CD1c-positive myeloid dendritic cell (primary cell): ENCODE results near the gene STYK1.
A peak's percentile ranks its signal among the peaks of the same experiment; 100 is the strongest.
"Not testable (repeated sequence)": the region's sequence is repeated elsewhere in the genome, so short reads cannot be mapped to it uniquely, and the experiment has no call there.

Experiments used
- DNase-seq: peaks from one replicate; pipeline ENCODE4 v3.0.0-alpha.2; 2016; ENCODE audit errors: extremely low spot score

The STYK1 gene

DNA sequence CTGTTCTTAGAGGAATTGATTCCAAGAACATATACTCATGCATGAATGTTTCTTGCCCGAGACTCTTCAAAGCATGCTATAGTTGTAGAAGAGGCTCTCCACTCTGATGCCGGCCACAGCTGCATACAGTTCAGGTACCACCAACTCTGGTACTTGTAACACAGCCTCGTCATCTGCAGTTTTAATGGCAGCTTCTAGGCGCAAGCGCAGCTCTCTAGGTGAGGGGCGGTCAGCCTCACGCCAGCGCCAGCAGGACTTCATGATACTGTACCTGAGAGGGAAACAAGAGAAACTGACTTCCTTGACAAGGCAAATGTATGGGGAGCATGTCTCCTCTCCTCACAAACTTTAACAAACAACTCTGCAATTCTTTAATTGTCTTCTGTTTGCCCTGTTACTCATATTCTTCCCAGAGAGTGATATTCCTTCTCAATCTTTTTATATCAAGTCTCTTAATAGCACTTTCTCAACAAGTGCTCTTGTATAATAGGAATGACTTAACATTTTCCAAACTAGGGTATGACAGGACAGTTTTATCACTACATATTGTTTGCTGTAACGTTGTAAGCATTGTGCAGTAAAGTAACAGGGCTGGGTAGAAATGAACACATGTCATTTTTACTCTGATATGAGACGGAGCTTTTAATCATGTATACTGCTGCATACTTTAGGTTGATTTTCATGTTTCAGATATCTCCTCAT, 53.6 kb downstream of the STYK1 start:
- no peak for DNase-seq

DNA sequence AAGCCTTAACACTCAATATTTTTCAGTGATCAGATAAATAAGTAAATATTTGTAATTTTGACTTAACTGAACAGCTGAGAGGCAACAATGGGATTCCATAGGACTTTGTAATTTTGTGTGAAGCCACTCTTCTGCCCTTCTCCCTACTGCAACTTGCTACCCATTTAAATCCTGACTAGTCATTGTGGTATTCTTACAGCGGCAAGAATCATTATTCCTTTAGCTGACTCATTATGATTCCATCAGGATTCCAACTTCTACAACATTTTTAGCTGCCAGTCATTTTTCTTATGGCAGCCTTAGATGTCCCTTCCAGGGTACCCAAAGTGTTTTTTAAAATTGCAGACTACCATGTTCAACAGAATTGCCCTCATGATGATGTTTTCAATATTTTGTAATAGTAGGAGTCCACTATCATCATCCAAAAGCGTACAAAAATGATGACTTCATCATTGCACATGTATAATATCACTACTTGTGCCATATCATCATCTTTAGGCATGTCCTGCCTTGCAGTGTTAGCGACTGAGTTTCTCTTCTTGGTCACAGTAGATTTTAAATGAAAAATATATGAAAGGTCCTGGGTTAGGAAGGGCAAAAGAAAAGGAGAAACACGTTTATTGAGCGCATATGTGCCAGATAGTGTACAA, 55.4 kb downstream of the STYK1 start:
- no peak for DNase-seq

DNA sequence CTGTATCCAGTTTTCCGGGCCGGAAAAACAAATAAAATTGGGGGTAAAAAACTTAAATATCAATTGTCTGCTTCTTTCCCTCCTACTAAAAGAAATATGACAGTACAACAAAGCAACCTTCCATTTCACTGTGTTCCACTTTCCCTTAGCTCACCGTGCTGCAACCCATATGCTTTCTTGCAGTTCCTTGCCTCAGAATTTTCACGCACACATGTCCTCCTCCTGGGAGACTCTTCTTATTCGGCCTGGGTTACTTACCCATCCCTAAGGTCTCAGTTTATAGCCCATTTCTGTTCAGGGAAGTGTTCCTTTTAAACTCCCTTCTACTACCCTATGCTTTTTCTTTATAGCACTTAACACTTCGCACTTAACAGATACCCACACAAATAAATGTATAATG, 56.0 kb downstream of the STYK1 start:
- DNase-seq, result no peak

GRCh38 chr12:10615532-10615931, 58.3 kb downstream of the STYK1 start:
- DNase-seq, result peak; percentile 15

DNA sequence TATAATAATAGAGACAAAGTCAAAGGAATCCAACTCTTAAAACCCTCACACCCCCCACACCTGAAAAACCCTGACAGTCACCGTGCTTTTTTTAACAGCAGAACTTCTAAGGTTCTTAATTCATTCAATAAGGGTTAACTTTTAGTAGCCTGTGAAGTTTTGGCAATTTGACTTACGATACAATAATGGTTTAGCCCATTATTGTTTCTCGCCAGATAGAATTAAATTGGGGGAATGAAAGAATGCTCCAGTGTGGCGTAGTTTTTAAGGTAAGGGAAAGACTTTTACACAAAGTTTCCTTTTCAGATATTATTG, 59.8 kb downstream of the STYK1 start:
- DNase-seq, result no peak

GRCh38 chr12:10613349-10614055, 60.4 kb downstream of the STYK1 start, which contains the start of gene MAGOHB:
Gene MAGOHB, minus strand, starts transcription at chr12:10613609. Its CDS starts 77 bp downstream, at chr12:10613532.
- peak; percentile 99 for DNase-seq

- no peak for DNase-seq
Measured at GRCh38 chr12:10612984-10613348, 60.9 kb downstream of the STYK1 start.

- no peak for DNase-seq
Measured at GRCh38 chr12:10612110-10612509, 61.7 kb downstream of the STYK1 start.

DNA sequence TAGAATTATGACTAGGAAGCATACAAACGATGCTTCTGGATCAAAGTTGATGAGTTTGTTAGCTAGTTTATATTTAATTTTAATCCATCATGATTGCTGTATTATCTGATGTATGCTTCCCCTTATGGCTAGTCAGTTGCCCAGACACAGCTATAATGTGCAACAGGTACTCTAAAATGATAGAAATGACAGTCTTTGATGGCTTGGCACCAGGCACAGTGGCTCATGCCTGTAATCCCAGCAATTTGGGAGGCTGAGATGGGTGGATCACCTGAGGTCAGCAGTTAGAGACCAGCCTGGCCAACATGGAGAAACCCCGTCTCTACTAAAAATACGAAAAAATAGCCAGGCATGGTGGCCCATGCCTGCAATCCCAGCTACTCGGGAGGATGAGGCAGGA, 62.6 kb downstream of the STYK1 start:
- not testable (repeated sequence) for DNase-seq

DNA sequence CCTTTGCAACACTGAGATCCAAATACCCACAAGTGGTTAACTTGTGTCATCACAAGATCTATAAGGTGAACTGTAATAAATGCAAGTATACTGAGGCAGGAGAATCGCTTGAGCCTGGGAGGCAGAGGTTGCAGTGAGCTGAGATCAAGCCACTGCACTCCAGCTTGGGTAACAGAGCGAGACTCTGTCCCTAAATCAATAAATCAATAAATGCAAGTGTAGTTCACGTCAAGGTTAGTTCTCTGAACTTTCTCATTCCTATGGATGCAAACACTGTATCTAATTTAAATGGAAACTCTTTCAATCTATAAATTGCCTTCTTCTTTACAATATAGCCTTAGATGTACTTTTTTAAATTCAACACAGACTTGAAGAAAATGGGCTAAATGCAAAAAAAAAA, 63.7 kb downstream of the STYK1 start:
- DNase-seq, result no peak

GRCh38 chr12:10607885-10608458, 65.9 kb downstream of the STYK1 start:
- no peak for DNase-seq

- no peak for DNase-seq
Measured at GRCh38 chr12:10601860-10602259, 72.0 kb downstream of the STYK1 start.

- no peak for DNase-seq
Measured at GRCh38 chr12:10600988-10601387, 72.9 kb downstream of the STYK1 start.

GRCh38 chr12:10595881-10596280, 78.0 kb downstream of the STYK1 start:
- DNase-seq, result no peak

- no peak for DNase-seq
Measured at GRCh38 chr12:10590966-10591365, 82.9 kb downstream of the STYK1 start.

- no peak for DNase-seq
Measured at GRCh38 chr12:10584415-10584814, 89.4 kb downstream of the STYK1 start.

DNA sequence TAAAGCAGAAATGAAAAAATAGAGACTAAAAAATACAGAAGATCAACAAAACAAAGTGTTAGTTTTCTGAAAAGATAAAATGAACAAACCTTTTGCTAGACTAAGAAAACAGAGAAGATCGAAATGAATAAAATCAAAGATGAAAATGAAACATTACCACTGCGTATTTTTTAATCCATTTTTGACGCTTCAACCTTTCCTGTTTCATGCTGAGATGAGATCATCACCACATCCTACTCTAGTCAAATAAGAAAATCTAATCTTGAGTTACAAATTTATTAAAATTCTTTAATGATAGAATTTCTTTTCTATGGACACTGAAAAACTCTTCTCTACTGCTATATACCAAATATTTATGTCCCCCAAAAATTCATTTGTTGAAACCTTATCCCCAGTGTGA, 91.1 kb downstream of the STYK1 start:
- no peak for DNase-seq

DNA sequence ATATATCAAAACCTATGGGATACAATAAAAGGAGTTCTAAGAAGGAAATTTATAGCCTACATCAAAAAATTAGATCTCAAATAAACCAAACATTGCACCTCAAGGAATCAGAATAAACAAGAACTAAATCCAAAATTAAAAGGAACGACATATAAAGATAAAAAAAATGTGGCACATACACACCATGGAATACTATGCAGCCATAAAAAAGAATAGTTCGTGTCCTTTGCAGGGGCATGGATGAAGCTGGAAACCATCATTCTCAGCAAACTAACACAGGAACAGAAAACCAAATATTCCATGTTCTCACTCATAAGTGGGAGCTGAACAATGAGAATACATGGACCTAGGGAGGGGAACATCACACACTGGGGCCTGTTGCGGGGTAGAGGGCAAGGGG, 91.7 kb downstream of the STYK1 start:
- DNase-seq, result not testable (repeated sequence)

DNA sequence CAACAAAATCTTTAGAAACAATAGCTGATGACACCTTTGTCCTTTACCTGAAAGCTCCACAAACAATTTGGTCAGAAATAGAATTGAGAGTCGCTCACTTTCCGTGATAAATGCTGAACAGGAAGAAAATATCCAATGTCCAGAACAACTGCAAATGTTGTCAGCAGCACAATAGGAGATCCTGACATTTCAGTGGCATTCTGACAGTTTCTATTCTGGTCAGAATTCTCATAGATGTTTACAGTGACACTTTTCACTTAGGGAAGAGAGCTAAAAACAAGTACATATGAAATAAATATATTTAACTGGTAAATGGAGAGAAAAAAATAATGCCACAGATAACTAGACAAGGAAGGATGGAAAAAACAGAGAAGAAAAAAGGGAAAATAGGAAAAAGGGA, 99.5 kb downstream of the STYK1 start:
- DNase-seq, result no peak

DNA sequence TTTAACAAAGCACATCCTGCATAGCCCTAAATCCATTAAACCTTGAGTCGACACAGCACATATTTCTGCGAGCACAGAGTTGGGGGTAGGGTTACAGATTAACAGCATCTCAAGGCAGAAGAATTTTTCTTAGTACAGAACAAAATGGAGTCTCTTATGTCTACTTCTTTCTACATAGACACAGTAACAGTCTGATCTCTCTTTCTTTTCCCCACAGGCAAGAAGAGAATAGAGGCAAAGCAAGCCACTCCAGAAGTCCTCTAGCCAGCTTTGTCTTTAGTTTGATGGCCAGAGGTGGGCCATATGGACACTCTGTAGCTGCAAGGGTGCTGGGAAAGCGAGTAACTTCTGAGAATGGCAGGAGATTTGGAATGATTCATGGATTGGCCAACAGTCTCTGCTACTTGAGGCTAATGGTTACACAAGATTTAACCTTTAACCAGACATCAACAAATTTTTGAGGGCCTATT, 101.8 kb downstream of the STYK1 start:
- DNase-seq, result not testable (repeated sequence)

GRCh38 chr12:10571141-10571540, 102.7 kb downstream of the STYK1 start:
- no peak for DNase-seq
